Measurements from ENCODE around the gene RPS6KB1.
A peak's percentile ranks its signal among the peaks of the same experiment; 100 is the strongest.
"Not testable (repeated sequence)": the region's sequence is repeated elsewhere in the genome, so short reads cannot be mapped to it uniquely, and the experiment has no call there.

The RPS6KB1 gene

GRCh38 chr17:59848778-59849177 lies 44.1 kb upstream of the RPS6KB1 start:
- no peak overlapping the region for H3K4me3 ChIP-seq (ENCODE audit: low read depth, low read length)
- TF ChIP-seq MAX (IDR thresholded peaks at IDR 0.05; ENCODE audit: low read depth, low read length): peak; percentile 31; the same call in 1 of the 2 replicates
- no peak for TF ChIP-seq POLR2A (IDR thresholded peaks at IDR 0.05; ENCODE audit: extremely low read depth, insufficient read length)
- no peak for TF ChIP-seq MYC (IDR thresholded peaks at IDR 0.05; ENCODE audit: low read depth, low read length)
- no peak for TF ChIP-seq CTCF (IDR thresholded peaks at IDR 0.05; ENCODE audit: low read depth, low read length)
- peak; percentile 91 for DNase-seq (ENCODE audit: low read depth)

- DNase-seq (ENCODE audit: low read depth); H3K4me3 ChIP-seq (ENCODE audit: low read depth, low read length): not testable (repeated sequence)
These were observed 42.6 kb upstream of the RPS6KB1 start for GRCh38 chr17:59850311-59850710.

GRCh38 chr17:59851439-59852375 lies 41.2 kb upstream of the RPS6KB1 start:
- no peak overlapping the region for H3K4me3 ChIP-seq (ENCODE audit: low read depth, low read length)
- TF ChIP-seq POLR2A (IDR thresholded peaks at IDR 0.05; ENCODE audit: extremely low read depth, insufficient read length) (no peak), MAX (IDR thresholded peaks at IDR 0.05; ENCODE audit: low read depth, low read length) (0 out of 2 replicates have a peak, but pooled peaks have one; percentile 9)
- no peak for DNase-seq (ENCODE audit: low read depth)

- DNase-seq (ENCODE audit: low read depth); H3K4me3 ChIP-seq (ENCODE audit: low read depth, low read length): not testable (repeated sequence)
These were observed 40.1 kb upstream of the RPS6KB1 start for GRCh38 chr17:59852847-59853167.

- no peak overlapping the region for H3K4me3 ChIP-seq (ENCODE audit: low read depth, low read length)
- TF ChIP-seq MYC (IDR thresholded peaks at IDR 0.05; ENCODE audit: low read depth, low read length) (peak; percentile 33; the same call in 1 of the 2 replicates), POLR2A (IDR thresholded peaks at IDR 0.05; ENCODE audit: extremely low read depth, insufficient read length) (no peak), CTCF (IDR thresholded peaks at IDR 0.05; ENCODE audit: low read depth, low read length) (peak; percentile 22), MAX (IDR thresholded peaks at IDR 0.05; ENCODE audit: low read depth, low read length) (0 out of 2 replicates have a peak, but pooled peaks have one; percentile 21)
- peak; percentile 40 for DNase-seq (ENCODE audit: low read depth)
These were observed 39.6 kb upstream of the RPS6KB1 start for GRCh38 chr17:59853168-59853918.

GRCh38 chr17:59853919-59854729 lies 38.8 kb upstream of the RPS6KB1 start:
- H3K4me3 ChIP-seq (ENCODE audit: low read depth, low read length); DNase-seq (ENCODE audit: low read depth): not testable (repeated sequence)

GRCh38 chr17:59856859-59857794 lies 35.8 kb upstream of the RPS6KB1 start:
- no peak for DNase-seq (ENCODE audit: low read depth)
- TF ChIP-seq MAX (IDR thresholded peaks at IDR 0.05; ENCODE audit: low read depth, low read length) (no peak), MYC (IDR thresholded peaks at IDR 0.05; ENCODE audit: low read depth, low read length) (no peak), CTCF (IDR thresholded peaks at IDR 0.05; ENCODE audit: low read depth, low read length) (no peak), POLR2A (IDR thresholded peaks at IDR 0.05; ENCODE audit: extremely low read depth, insufficient read length) (no peak)
- no peak overlapping the region for H3K4me3 ChIP-seq (ENCODE audit: low read depth, low read length)

Data from NB4 (cell line).